GM12873 (cell line): Measurements from ENCODE around the gene CD93.

Source experiments
- CTCF ChIP-seq: IDR thresholded peaks from 2 replicates; pipeline ENCODE4 v1.5.1; 2012; ENCODE audit warnings: low read depth, mild to moderate bottlenecking, moderate library complexity, low read length, control low read depth; ENCODE audit not compliant: insufficient read depth; ENCODE audit errors: missing control alignments

The CD93 gene

GRCh38 chr20:23086056-23086566 lies at the start of gene CD93:
CD93 (minus strand) TSS chr20:23086324; CDS start chr20:23086192, 132 bp downstream.
- no peak for TF ChIP-seq CTCF

- TF ChIP-seq CTCF, result no peak
Observed at GRCh38 chr20:23133560-23133998, 47.5 kb upstream of the CD93 start.

DNA sequence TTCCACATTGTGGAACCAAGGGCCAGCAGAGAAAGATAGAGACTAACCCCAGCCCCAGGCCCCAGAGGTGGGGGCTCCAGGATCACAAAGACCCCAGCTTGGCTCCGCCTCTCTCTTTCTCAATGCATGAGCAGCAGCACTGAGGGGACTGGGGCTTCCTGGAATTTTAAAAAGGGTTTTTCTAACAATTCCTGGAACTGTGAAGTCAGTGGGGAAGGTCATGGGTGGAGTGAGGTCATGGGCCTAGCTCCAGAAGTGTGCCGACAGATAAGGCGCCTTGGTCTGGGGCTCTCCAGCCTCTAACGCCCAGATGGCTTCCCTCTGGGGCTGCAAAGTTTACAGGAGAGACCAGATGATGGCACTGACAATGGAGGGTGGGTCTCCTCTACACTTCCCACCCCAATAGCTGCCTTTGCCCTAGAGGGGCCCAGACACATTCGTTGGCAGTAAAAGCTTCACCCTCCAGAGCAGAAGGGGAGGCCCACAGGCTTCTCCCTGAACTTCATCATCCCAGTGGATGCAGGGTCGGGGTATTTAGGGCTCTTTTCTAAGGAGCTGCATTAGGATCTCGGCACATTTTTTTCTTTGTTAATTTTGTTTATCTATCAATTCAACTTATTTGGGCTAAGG lies 46.9 kb upstream of the CD93 start:
- TF ChIP-seq CTCF, result no peak

- TF ChIP-seq CTCF, result no peak
Observed at GRCh38 chr20:23132293-23132929, 46.3 kb upstream of the CD93 start.

DNA sequence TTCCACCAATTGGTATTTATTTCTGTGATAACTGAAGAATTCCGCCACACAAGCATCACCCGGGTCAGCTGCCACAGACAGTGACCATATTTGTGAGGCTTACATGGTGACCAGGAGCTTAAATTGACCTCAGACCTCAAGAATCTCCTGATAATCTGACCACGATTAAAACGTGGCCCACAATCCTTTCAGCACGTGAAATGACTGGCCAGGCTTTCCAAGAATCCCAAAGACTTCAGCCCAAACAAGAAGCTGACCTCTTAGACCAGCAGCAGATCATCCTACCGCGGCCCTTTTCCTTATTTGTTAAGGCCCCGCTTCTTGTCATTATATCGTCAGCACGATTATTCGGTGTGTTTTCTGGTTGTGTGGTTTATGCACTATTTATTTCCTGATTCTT lies 45.6 kb upstream of the CD93 start:
- TF ChIP-seq CTCF, result no peak

GRCh38 chr20:23130622-23131140 lies 44.6 kb upstream of the CD93 start:
- no peak for TF ChIP-seq CTCF

- TF ChIP-seq CTCF, result no peak
Observed at GRCh38 chr20:23129891-23130621, 43.9 kb upstream of the CD93 start.
